Kidney (tissue), 14 donors: ENCODE results near the gene GRAMD1A. TPM values are rescaled to one million over a fixed set of nuclear protein-coding genes. Genes with fewer than 3 reads are reported as not detected.
"Not testable (repeated sequence)": the region's sequence is repeated elsewhere in the genome, so short reads cannot be mapped to it uniquely, and the experiment has no call there.

Experiments
- DNase-seq, 5 donors: peaks; one replicate each; pipeline ENCODE4 v3.0.0-alpha.2; 2013 to 2020
- FAIRE-seq: peaks from 2 replicates; lab custom pipeline; 2012; peaks lifted over from hg19 to GRCh38; lab: Jason Lieb, UNC
- H3K27ac ChIP-seq, 2 donors: one replicate each; pipeline ENCODE4 v1.7.0; 2013; ENCODE audit warnings: low read depth in 2 of 2, low read length in 2 of 2, inconsistent platforms in 1 of 2
- H3K27me3 ChIP-seq: one replicate; pipeline ENCODE4 v1.7.1; 2013; ENCODE audit warnings: low read length, inconsistent platforms; ENCODE audit not compliant: control insufficient read depth, insufficient read depth
- H3K36me3 ChIP-seq, 3 donors: one replicate each; pipeline versions ENCODE4 v1.7.0 to v1.7.1; 2013; ENCODE audit warnings: low read length in 3 of 3, control low read depth in 1 of 3, inconsistent platforms in 1 of 3; ENCODE audit not compliant: insufficient read depth in 3 of 3, control insufficient read depth in 2 of 3
- H3K4me1 ChIP-seq, 3 donors: one replicate each; pipeline versions ENCODE4 v1.7.0 to v1.7.1; 2013; ENCODE audit warnings: low read length in 3 of 3, inconsistent platforms in 1 of 3, low read depth in 1 of 3; ENCODE audit not compliant: control insufficient read depth in 2 of 3, insufficient read depth in 2 of 3
- H3K4me3 ChIP-seq, 3 donors: one replicate each; pipeline versions ENCODE4 v1.7.0 to v1.8.1; 2013; ENCODE audit warnings: low read length in 3 of 3, control low read depth in 1 of 3, inconsistent platforms in 1 of 3
- H3K9ac ChIP-seq, 3 donors: one replicate each; pipeline versions ENCODE4 v1.7.0 to v1.7.1; 2013; ENCODE audit warnings: low read length in 3 of 3, control low read depth in 1 of 3, inconsistent platforms in 1 of 3
- H3K9me3 ChIP-seq, 3 donors: one replicate each; pipeline versions ENCODE4 v1.7.0 to v1.7.1; 2013; ENCODE audit warnings: low read length in 3 of 3, control low read depth in 1 of 3, inconsistent platforms in 1 of 3; ENCODE audit not compliant: control insufficient read depth in 2 of 3, insufficient read depth in 1 of 3
- intact Hi-C: fragments of 100-400 bp; cut with DNase I; formaldehyde crosslinking; loops from one replicate; pipeline ENCODE4 v1.11.1; 2022
- polyA plus RNA-seq: library from polyadenylated mRNA; stranded (reverse); fragments of 350-450 nt; fragmentation: Illumina TruSeq; extraction: RNeasy Lipid Tissue Mini Kit (QIAGEN cat#74804); gene quantifications from one replicate; pipeline ENCODE4 v1.2.3, GENCODE V29; 2014; ENCODE audit warnings: low read depth, low replicate concordance; ENCODE audit not compliant: insufficient read depth
- total RNA-seq: library from RNA; stranded (reverse); fragmentation: NEBNext Ultra II Directional; extraction: Animal tissue kit (Norgen Biotek cat#: 25700); gene quantifications from one replicate; pipeline ENCODE4 v1.2.1, GENCODE V29; 2021
- TF ChIP-seq, protein P1 (sequence below): IDR thresholded peaks from 3 replicates; pipeline ENCODE4 v1.5.1; 2012; ENCODE audit warnings: mild to moderate bottlenecking, moderate library complexity, borderline replicate concordance; ENCODE audit not compliant: insufficient read depth; ENCODE audit errors: extremely low read depth
- donor health status: control.
- donor health status: control.
- donor health status: control.
- donor health status: control.
- donor health status: control.
- donor health status: DM: yes; HTN: yes; CAD: no.
- donor health status: Normal renal cell carcinoma (clear cell type).

GRAMD1A gene
- total and polyA plus RNA-seq, 2 donors from 2014 or later, result 29.8 to 87.3 TPM

DNA sequence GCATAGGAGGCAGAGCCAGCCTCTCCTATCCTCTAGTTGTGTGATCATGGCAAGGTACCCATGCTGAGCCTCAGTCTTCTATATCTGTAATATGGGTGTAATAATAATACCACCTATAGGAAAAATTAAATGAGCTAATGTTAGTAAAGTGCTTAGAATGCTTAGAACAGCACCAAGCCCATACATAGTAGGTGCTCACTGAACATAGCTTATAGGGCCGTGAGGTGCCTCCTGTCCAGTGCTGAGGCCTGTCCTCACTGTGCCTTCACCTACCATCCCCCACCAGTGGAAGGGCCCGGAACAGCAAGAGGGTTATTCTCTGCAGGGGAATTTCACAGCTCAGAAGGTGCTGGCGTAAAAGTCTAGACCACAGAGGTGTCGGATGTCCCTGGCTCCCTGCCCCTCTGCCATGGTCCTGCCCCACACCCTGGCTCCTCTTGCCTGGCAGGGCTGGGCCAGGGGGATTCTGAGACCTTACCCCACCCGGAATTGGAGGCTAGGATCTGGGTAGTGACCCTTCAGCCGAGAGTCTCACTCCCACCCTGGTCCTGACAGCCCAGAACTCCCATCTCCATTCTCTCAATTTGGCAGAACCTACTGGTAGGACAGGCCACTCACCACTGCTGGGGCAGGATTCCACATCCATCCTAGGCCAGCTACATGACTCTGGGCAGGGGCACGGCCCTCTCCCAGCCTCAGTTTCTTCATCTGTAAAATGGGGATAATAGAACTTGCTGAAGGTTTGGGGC lies 27.9 kb downstream of the GRAMD1A start:
- H3K27me3 ChIP-seq, result peaks cover 3% of the 10 kb centered on the region
- TF ChIP-seq, protein P1, sequence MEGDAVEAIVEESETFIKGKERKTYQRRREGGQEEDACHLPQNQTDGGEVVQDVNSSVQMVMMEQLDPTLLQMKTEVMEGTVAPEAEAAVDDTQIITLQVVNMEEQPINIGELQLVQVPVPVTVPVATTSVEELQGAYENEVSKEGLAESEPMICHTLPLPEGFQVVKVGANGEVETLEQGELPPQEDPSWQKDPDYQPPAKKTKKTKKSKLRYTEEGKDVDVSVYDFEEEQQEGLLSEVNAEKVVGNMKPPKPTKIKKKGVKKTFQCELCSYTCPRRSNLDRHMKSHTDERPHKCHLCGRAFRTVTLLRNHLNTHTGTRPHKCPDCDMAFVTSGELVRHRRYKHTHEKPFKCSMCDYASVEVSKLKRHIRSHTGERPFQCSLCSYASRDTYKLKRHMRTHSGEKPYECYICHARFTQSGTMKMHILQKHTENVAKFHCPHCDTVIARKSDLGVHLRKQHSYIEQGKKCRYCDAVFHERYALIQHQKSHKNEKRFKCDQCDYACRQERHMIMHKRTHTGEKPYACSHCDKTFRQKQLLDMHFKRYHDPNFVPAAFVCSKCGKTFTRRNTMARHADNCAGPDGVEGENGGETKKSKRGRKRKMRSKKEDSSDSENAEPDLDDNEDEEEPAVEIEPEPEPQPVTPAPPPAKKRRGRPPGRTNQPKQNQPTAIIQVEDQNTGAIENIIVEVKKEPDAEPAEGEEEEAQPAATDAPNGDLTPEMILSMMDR, result no peak
- intact Hi-C loops, result no loop called here
- no peak overlapping the region for H3K4me3 ChIP-seq
- no peak overlapping the region for H3K9ac ChIP-seq
- DNase-seq (peak in 1 of 5 donors; percentile 45), FAIRE-seq (no peak)
- no peak overlapping the region for H3K27ac ChIP-seq
- H3K36me3 ChIP-seq, result peaks cover 2 to 19% (median 13%) of the 10 kb centered on the region in 3 donors
- peaks cover 0 to 2% (median 0%) of the 10 kb centered on the region in 3 donors for H3K4me1 ChIP-seq
- no peaks in the 10 kb centered on the region for H3K9me3 ChIP-seq

DNA sequence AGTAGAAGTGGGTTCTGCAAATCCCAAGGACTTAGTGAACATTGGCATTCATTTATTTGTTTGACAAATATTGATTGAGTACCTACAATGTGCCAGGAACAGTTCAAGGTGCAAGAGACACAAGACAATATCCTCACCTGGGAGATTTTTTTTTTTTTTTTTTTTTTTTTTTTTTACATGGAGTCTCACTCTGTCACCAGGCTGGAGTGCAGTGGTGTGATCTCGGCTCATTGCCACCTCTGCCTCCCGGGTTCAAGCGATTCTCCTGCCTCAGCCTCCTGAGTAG lies 28.4 kb downstream of the GRAMD1A start:
- H3K27me3 ChIP-seq, DNase-seq, FAIRE-seq, H3K4me3 ChIP-seq, H3K27ac ChIP-seq, H3K9me3 ChIP-seq, H3K9ac ChIP-seq, H3K4me1 ChIP-seq, intact Hi-C loops: not testable (repeated sequence)
- peaks cover 2 to 19% (median 13%) of the 10 kb centered on the region in 3 donors for H3K36me3 ChIP-seq

DNA sequence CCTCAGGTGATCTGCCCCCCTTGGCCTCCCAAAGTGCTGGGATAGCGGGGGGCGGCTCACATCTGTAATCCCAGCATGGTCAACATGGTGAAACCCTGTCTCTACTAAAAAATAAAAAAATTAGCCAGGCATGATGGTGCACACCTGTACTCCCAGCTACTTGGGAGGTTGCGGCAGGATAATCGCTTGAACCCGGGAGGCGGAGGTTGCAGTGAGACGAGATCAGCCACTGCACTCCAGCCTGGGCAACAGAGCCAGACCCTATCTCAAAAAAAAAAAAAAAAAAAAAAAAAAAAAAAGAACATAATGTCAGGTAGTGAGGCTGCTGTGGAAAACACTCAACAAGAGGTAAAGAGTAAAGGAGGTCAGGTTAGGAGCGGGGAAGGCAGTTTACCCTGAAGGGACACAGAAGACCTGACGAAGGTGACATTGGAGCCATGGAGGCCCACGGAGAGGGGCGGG lies 29.2 kb downstream of the GRAMD1A start:
- intact Hi-C loops, H3K4me1 ChIP-seq, H3K27me3 ChIP-seq, H3K4me3 ChIP-seq, H3K9ac ChIP-seq, H3K27ac ChIP-seq, H3K9me3 ChIP-seq, FAIRE-seq: not testable (repeated sequence)
- peak in 1 of 5 donors; percentile 46 for DNase-seq
- peaks cover 2 to 13% (median 9%) of the 10 kb centered on the region in 3 donors for H3K36me3 ChIP-seq

DNA sequence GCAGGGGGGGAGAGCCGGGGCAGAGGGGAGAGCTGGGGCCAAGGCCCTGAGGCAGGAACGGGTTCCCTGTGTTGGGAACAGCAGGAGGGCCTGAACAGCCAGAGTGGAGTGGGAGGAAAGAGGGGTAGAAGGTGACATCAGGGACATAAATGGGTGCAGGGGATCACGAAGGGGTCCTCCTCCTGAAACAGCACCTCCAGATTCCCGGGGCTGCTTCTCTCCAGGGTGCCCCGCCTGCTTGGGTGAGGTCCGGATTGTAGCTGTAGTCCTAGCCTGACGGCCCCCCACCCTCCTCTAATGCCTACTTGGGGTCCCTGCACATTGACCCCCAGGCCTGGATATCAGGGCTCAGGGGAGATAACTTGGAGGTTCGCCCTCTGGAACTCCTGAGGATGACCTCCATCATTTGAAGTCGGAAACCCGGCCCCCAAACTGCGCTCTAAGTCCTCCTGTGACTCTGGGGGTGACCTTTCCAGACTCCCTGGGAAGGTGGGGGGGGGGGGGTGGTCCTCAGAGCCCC lies 29.7 kb downstream of the GRAMD1A start:
- peaks cover 0 to 2% (median 0%) of the 10 kb centered on the region in 3 donors for H3K4me1 ChIP-seq
- peaks cover 3% of the 10 kb centered on the region for H3K27me3 ChIP-seq
- H3K36me3 ChIP-seq, result peaks cover 2 to 13% (median 8%) of the 10 kb centered on the region in 3 donors
- H3K9me3 ChIP-seq, result no peaks in the 10 kb centered on the region
- H3K9ac ChIP-seq, result no peak overlapping the region
- FAIRE-seq, result no peak
- peak overlapping the region in 1 of 3 donors; percentile 9 for H3K4me3 ChIP-seq
- DNase-seq, result peak in 1 of 5 donors; percentile 10
- TF ChIP-seq, protein P1, result no peak
- no peak overlapping the region for H3K27ac ChIP-seq
- intact Hi-C loops, result no loop called here
